ENCODE measurements around the gene UPF3A.

Gene UPF3A

DNA sequence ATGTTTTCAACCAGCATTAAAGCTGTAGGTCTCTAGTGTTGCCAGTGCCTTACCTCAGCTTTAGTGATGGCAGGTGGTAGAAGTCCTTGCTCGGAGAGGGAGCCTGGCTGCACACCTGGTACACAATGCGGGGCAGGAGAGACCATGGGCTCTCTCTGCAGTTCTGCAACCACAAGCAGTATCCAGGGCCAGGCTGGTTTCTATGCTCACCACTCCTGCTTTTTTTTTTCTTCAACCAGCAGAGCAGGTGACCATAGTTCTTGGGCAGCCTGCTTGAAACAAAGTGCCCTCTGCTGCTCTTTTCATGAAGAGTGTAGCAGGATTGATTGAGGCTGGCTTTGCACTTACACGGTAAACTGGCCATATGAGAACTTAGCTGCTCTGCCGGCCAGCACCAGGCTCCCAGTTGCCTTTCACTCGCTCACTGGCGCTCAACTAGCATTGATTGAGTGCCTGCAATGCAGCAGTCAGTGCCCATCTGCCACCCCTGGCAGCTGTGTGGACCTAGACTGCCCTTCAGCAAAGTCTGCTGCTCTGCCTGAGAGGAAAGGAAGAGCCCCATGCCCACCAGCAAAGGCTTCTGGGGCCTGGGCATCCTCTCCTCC lies 28.5 kb downstream of the UPF3A start:
- no peak for DNase-seq (ENCODE audit: low spot score)

DNA sequence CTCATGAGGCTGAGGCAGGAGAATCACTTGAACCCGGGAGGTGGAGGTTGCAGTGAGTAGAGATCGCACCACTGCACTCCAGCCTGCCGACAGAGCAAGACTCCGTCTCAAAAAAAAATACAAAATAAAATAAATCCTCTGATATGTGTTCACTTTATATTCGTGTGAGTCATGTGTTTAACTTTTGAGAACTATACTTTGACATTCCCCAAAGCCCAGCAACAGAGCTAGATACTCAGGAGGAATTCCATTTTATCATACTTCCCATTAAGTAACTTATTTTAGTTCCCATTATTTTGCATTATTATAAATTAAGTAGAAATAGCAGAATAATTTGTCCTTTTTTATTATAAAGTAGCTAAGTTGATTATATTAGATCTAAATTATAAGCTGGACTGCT lies 29.6 kb downstream of the UPF3A start:
- TF ChIP-seq CTCF (IDR thresholded peaks at IDR 0.05; ENCODE audit: borderline replicate concordance, control extremely low read depth, extremely low read depth, insufficient read depth, missing control alignments) = no peak
- no peak for DNase-seq (ENCODE audit: low spot score)
- in situ Hi-C loops (cut with MboI; ENCODE audit: low sequenced_read_pairs, unreplicated experiment) = no loop called here

More for the DNA sequence above, 28.5 kb downstream of the UPF3A start:
- TF ChIP-seq CTCF (IDR thresholded peaks at IDR 0.05; ENCODE audit: borderline replicate concordance, control extremely low read depth, extremely low read depth, insufficient read depth, missing control alignments) = no peak
- in situ Hi-C loops (cut with MboI; ENCODE audit: low sequenced_read_pairs, unreplicated experiment) = no loop called here

GRCh38 chr13:114311387-114311786 lies 30.0 kb downstream of the UPF3A start:
- no peak for TF ChIP-seq CTCF (IDR thresholded peaks at IDR 0.05; ENCODE audit: borderline replicate concordance, control extremely low read depth, extremely low read depth, insufficient read depth, missing control alignments)
- in situ Hi-C loops (cut with MboI; ENCODE audit: low sequenced_read_pairs, unreplicated experiment) = no loop called here
- no peak for DNase-seq (ENCODE audit: low spot score)

DNA sequence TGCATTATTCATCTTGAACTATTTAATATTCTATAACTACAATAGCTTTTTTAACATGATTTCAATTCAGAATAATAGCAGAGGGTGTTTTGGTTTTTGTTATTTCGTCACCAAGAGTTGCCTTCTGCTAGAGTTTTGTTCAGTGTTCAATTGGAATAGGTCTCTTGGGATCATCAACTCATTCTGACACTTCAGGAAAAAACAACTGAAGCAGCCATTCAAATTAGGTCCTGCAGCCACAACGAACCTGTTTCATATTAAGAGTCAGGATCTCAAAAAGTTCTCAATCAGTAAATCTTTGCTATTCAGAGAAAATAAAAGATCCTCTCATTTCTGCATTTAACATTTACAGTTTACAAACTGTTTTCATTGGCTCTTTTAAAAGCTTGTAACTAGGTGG lies 30.5 kb downstream of the UPF3A start:
- no peak for TF ChIP-seq CTCF (IDR thresholded peaks at IDR 0.05; ENCODE audit: borderline replicate concordance, control extremely low read depth, extremely low read depth, insufficient read depth, missing control alignments)
- in situ Hi-C loops (cut with MboI; ENCODE audit: low sequenced_read_pairs, unreplicated experiment) = no loop called here
- DNase-seq (ENCODE audit: low spot score) = no peak

DNA sequence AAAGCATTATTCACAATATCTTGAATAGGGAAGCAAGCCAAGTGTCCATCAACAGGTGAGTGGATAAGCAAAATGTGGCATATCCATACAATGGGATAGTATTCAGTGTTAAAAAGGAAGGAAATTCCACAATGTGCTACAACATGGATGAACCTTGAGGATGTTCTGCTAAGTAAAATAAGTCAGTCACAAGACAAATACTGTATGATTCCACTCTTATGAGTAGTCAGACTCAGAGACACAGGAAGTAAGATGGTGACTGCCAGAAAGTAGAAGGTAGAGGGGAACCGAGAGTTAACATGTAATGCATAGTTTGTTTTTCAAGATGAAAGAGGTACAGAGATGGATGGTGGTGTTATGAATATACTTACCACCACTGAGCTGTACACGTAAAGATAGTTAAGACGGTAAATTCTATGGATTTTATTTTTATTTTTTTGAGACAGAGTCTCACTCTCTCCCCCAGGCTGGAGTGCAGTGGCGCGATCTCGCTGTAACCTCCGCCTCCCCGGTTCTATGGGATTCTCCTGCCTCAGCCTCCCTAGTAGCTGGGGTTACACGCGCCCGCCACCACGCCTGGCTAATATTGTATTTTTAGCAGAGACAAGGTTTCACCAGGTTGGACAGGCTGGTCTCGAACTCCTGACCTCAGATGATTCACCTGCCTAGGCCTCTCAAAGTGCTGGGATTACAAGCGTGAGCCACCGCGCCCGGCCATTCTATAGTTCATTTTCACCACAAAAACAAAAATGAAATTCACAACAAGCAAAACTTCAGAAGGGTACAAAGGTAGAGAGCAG lies 31.9 kb downstream of the UPF3A start:
- TF ChIP-seq CTCF (IDR thresholded peaks at IDR 0.05; ENCODE audit: borderline replicate concordance, control extremely low read depth, extremely low read depth, insufficient read depth, missing control alignments) = no peak
- DNase-seq (ENCODE audit: low spot score) = peak; percentile 64
- in situ Hi-C loops (cut with MboI; ENCODE audit: low sequenced_read_pairs, unreplicated experiment) = no loop called here

- peak; percentile 96 for DNase-seq (ENCODE audit: low spot score)
- in situ Hi-C loops (cut with MboI; ENCODE audit: low sequenced_read_pairs, unreplicated experiment) = no loop called here
- no peak for TF ChIP-seq CTCF (IDR thresholded peaks at IDR 0.05; ENCODE audit: borderline replicate concordance, control extremely low read depth, extremely low read depth, insufficient read depth, missing control alignments)
Measured at GRCh38 chr13:114314074-114314912, 32.9 kb downstream of the UPF3A start, which contains the start of gene CHAMP1. Gene CHAMP1, plus strand, starts transcription at chr13:114314503. Its CDS starts 9,340 bp downstream, at chr13:114323843.
